HG02759 (cell line): ENCODE measurements around the gene NCOA3.
"Not testable (repeated sequence)": the region's sequence is repeated elsewhere in the genome, so short reads cannot be mapped to it uniquely, and the experiment has no call there.

ENCODE experiments used
- ATAC-seq: cut with Tn5 transposase; IDR thresholded peaks from one replicate; pipeline ENCODE4 v1.9.1; 2021; ENCODE audit warnings: mild to moderate bottlenecking, moderate library complexity; ENCODE audit not compliant: unreplicated experiment

The NCOA3 gene

GRCh38 chr20:47500082-47500481 is 1.6 kb upstream of the NCOA3 start:
- not testable (repeated sequence) for ATAC-seq

GRCh38 chr20:47500554-47500953 is 1.1 kb upstream of the NCOA3 start:
- ATAC-seq, result no peak

DNA sequence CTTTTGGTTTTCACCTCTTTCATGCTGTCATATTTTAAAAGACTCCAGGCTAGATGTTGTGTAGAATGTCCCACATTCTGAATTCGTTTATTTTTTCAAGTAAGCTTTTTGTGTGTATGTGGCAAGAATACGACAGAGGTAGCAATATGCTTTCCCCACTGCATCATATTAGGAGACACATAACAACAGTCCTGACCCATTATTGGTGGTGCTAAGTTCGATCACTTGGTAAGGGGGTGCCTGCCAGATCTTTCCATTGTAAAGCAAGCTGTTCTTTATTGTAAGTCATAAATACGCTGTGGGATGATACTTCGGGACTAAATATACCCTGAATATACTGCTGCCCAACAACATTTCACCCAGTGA is 588 bp upstream of the NCOA3 start:
- no peak for ATAC-seq

DNA sequence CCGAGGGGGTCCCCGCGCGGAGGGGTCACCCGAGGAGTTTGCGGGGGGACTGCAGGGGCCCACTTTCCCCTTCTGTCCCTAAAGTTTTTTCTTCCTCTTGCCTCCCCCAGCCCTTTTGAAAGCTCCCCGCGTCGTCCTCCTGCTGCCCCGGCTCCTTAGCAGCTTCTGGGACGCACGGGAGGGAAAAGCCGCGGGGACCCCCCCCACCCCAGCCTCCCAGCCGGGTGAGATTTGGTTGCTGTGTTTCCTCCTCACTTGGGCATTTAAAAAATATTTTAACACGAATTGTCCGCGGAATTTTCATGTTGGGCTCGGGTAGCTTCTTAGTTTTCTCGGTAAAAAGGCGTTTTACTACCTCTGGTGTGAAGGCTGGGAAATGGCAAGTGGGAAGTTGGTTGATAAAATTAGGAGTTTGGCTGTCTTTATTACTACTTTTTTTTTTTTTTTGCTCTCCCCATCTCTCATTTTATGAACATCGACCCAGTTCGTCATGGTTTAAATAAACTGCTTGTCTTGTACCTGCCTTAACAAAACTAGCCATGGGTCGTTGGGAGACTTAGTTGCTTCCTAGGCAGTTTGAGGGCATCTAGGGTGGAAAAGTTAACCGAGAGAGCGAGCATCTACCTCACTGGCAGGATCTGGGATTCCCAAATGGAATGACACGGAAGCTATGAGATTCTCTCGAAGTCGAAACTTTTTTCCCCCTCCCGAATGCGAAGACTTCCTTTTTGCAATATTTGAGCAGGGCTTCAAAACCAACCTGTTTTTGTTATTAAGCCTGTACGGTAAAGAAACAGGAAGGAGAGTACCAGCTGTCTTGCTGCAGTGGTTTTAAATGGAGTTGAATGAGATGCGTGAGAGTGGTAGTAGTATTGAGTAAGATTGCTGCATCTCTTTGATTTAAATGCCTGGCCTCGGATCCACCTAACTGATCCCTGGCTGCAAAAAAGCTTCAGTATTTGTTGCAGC is 868 bp downstream of the NCOA3 start:
- ATAC-seq, result no peak

DNA sequence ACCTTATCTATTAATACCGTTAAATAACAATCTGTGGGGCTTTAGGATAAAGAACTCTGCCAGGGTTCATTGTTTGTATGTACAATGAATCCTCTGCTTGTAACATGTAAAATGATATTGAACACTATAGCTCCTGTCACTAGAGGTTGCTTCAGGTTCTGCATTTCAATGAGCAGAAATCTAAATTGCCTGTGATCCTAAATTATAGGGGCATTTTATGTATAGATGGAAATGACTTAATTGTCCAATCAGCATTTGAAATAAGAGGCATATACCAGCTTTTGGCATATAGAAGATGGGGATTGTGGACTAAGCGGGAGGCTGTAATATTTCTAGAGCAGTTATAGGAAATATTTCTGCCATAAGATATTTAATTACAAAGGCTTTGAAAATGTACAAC is 2.0 kb downstream of the NCOA3 start:
- ATAC-seq, result no peak

GRCh38 chr20:47506335-47506734 is 4.6 kb downstream of the NCOA3 start:
- no peak for ATAC-seq

DNA sequence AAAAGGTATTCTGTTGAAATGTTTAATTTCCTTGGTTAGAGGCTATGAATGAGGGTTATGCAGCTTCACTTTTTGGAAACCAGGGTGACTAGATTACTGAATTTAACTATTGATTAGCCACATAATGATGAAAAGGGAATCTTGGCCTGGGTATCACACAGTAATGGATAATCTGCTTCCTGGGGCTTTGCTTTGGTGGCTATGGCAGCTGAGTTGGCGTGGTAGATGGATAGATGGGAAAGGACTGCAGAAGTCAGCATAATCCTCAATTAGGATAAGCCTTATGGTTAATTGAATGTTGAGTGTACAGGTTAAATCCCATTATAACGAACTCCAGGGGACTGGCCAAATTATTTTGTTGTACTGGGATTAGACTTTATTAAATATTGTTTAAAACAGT is 5.2 kb downstream of the NCOA3 start:
- ATAC-seq, result no peak

GRCh38 chr20:47507275-47507981 is 5.7 kb downstream of the NCOA3 start:
- ATAC-seq, result not testable (repeated sequence)

- no peak for ATAC-seq
Observed at GRCh38 chr20:47508278-47508677, 6.6 kb downstream of the NCOA3 start.

- no peak for ATAC-seq
Observed at GRCh38 chr20:47509104-47509661, 7.5 kb downstream of the NCOA3 start.

DNA sequence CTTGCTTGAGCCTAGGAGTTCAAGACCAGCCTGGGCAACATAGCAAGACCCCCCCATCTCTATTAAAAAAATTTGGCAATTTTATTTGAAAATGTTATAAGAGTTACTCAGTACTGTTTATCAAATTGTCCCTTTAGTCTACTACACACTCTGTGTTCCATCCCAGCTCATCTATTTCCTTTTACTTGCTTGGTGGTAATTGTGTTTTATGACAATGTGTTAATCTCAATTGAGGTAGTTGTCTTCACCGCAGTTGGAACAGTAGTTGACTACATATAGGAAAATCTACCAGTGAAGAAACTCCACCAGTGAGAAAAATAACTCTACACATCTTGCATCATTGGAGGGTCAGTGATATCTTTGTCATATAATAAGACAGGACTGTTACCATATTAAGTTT is 8.0 kb downstream of the NCOA3 start:
- ATAC-seq, result no peak

DNA sequence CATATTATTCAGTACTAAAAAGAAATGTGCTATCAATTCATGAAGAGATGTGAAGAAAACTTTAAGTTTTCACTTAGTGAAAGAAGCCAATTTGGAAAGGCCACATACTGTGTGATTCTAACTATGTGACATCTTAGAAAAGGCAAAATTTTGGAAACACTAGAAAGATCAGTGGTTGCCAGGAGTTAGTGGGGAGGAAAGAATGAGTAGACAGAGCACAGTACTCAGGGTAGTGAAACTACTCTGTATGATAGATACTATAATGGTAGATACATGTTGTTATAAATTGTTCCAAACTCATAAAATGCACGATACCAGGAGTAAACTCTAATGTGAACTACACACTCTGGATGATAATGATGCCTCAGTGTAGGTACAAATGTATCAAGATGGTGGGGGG is 14.2 kb downstream of the NCOA3 start:
- no peak for ATAC-seq

DNA sequence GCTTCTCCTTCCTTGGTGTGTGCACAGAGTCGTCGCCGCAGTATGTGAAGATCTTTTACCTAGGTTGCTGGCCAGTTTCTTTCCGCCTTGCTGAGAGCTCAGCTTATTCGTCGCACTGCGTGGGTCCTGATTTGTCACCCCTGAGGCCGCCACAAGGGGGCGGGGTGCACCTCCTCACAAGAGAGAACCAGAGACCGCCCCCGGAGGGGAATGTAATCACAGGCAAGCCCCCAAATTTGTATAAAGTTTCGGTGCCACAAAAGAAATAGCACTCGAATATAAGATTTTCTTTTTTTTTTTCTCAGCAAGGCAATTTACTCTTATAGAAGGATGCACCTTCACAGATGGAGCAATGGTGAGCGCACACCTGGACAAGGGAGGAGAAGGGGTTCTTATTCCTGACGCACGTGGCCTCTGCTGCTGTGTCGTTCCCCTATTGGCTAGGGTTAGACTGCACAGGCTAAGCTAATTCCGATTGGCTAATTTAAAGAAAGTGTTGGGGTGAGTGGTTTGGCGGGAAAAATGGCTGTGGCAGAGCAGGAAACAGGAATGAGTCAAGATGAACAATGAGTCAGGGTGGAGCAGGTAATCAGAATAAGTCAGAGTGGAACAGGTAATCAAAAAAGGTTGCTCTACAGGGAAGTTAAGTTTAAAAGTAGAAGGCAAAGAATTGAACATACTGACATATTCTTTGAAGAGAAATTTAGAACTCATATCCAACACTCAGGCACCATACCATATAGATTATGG is 19.5 kb downstream of the NCOA3 start:
- ATAC-seq, result no peak

- ATAC-seq, result no peak
Observed at GRCh38 chr20:47524015-47524784, 22.5 kb downstream of the NCOA3 start.

DNA sequence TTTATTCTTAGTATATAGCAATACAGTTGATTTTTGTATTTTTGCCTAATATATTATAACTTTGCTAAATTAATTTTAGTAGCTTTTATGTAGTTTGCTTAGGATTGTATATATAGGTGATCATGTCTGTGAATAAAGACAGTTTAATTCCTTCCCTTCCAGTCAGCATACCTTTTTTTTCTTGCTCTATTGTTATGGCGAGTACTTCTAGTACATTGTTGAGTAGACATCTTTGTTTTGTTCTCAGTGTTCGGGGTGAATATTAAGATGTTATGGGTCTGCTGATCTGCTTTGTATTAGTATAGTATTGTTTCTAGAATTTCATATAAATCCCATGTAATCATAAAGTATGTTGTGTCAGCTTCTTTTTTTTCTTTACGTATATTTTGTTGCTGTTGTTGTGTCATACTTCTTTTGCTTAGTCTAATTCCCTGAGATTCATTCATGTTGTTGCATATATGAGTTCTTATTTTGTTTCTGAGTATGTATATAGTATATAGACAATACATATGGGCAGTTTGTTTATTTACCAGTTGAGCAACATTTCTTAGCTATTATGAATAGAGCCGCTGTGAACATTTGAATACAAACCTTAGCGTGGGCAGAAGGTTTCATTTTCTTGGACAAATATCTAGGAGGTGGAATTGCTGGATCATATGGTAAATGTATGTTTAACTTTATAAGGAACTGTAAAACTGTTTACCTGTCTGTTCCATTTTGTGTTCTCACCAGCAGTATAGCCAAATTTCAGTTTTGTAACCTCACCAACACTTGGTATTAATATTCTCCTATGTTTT is 25.5 kb downstream of the NCOA3 start:
- ATAC-seq, result no peak

DNA sequence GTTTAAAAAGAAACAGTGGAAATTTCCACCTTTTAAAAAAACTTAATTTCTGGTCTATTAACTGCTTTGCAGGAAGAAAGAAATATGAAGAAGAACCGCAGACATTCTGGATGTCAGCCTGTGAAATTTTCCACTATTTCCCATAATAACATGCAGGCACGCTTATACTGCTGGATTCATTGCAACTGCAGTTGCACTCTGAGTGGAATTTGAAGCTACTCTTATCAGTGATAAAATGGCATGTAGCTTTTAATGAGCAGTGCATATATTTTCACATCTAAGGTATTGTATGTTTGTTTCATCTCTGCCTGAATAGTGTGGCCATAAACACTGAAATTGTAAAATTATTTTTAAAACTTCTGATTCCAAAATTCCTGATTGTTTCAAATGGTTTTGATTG is 28.2 kb downstream of the NCOA3 start:
- no peak for ATAC-seq

DNA sequence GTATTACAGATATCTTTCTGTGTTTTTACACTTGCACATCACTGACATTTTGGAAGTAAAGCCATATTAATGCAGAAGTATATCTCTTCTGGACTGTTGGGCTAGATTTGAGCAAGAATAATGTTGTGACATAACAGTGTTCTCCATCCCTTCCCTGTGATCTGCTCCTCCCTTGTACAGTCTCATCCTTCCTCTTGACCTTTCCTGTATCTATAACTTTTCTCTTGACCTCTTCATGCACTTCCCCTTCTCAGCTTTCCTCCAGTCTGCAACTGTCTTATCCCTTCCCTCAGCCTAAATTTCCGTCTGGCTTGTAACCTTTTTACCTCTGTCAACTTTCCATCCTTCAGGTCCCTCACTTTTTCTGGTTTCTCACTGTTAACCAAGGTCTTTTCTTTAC is 29.8 kb downstream of the NCOA3 start:
- no peak for ATAC-seq

DNA sequence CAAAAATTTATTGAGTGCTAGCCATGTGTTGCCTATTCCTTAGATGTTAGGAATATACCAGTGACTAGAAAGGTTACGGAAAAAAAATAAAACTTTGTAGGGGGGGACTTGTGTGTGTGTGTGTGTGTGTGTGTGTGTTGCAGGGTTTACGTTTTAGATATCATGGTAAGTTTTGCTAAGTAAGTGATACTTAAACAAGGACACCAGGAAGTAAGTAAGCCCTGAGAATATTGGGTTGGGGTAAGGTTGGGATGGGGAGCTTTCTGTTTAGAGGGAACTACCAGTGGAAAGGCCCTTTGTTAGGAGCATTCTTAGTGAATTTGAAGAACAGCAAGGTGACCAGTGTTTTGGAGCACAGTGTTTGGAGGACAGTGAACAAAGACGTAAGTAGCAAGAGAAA is 30.3 kb downstream of the NCOA3 start:
- no peak for ATAC-seq

DNA sequence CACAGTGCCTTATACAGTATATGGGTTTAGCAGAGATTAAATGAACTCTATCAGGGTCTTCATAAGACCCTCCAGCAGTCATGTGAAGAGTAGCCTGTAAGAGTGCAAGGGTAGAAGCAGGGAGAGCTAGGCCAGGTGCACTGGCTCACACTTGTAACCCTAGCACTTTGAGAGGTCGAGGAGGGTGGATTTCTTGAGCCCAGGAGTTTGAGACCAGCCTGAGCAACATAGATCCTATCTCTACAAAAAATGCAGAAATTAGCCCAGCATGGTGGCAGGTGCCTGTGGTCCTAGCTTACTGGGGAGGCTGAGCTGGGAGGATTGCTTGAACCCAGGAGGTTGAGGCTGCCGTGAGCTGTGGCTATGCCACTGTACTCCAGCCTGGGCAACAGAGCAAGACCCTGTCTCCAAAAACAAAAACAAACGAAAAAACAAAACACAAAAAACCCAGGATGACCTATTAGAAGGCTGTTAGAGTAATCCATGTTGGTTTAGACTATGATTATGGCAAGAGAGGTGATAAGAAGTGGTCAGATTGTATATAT is 31.9 kb downstream of the NCOA3 start:
- no peak for ATAC-seq
